HG03097 (cell line): ENCODE measurements around the gene ZNF557.
"Not testable (repeated sequence)": the region's sequence is repeated elsewhere in the genome, so short reads cannot be mapped to it uniquely, and the experiment has no call there.

Source experiments
- ATAC-seq: cut with Tn5 transposase; IDR thresholded peaks from one replicate; pipeline ENCODE4 v1.9.1; 2021; ENCODE audit not compliant: unreplicated experiment, low FRiP score

ZNF557 gene

DNA sequence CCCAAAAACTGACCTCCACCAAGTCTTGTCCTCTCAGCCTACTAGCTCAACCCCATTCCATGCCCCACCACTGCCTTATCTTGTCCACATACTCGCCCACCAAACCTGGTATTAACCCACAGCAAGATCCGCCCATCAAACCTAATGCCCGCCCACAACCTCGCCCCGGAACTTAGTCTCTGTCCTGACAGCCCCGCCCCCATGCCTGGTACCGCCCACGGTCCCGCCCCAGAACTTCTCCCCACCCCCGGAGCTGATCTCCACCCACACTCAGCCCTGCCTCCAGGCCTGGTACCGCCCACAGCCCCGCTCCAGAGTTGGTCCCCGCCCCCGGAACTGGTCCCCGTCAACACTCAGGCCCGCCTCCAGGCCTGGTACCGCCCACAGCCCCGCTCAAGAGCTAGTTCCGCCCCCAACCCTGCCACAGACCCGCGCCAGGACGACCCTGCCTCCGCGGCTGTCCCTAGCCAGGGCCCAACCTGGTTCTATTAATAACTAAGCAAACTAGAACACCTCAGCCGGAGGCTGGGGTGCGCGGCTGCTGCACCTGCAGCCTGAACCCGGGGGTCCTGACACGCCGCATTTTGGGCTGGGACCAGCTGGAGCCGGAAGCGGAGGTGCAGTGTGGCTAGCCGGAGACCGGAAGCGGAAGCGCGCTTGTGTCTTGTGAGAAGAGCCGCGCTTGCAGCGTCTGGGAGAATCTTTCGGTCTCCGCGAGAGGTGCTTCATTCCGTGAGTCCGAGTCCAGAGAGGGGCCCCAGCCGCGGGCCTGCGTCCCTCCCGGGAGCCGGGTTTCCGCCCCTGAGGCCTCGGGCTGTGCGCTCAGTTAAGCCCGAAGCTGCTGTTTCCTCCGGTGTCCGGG is at the start of gene ZNF557:
TSS of gene ZNF557 (plus strand) at position 662 of the 862 bp plus-strand sequence. CDS start 5,372 bp downstream, outside the sequence.
- ATAC-seq: peak; percentile 91

DNA sequence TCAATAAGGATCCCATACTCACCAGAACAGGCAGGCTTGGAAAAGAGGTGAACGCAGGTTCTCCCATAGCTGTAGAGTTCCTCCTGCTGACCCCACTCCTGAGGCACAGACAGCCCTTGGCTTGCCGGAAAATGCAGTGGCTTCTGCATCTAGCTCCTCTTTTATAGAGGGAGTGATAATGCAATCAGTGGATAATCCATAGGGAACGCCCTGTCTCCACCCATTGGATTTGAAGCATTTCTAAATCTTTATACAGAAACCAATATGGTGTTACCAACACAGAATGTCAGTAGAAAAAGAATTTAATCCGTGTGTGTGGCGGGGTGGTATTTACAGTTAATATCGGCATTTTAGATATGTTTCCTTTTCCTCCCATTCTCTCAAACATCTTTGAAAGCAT is 48.2 kb upstream of the ZNF557 start, which contains the start of gene MBD3L2B:
TSS of gene MBD3L2B (minus strand) at position 101 of the 400 bp plus-strand sequence. CDS start at position 67, 34 bp downstream.
- not testable (repeated sequence) for ATAC-seq

DNA sequence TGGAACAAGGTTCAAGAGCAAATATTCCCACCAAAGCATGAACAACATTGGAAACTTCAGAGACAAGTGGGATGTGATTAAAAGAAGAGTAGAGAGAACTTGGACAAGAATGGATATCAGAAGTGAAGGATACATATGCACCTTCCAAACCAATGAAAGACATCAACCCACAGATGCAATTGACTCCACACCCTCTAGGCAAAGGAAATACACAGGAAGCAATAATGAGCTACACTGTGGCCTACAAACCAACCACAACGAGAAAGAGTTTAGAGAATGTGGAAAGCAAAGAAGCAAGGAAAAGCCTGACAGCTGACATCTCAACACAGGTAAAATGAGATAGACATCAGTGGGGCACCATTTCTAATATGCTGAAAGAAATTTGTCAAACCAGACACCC is 40.7 kb upstream of the ZNF557 start:
- not testable (repeated sequence) for ATAC-seq

DNA sequence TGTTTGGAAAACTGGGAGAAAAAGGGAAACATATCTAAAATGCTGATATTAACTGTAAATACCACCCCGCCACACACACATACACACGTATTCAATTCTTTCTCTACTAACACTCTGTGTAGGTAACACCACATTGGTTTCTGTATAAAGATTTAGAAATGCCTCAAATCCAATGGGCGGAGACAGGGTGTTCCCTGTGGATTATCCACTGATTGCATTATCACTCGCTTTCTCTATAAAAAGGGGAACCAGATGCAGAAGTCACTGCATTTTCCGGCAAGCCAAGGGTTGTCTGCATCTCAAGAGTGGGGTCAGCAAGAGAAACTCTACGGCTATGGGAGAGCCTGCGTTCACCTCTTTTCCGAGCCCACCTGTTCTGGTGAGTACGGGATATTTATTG is 39.2 kb upstream of the ZNF557 start, which contains the start of gene MBD3L5:
TSS of gene MBD3L5 (plus strand) at position 301 of the 400 bp plus-strand sequence. CDS start at position 335, 34 bp downstream.
- not testable (repeated sequence) for ATAC-seq

DNA sequence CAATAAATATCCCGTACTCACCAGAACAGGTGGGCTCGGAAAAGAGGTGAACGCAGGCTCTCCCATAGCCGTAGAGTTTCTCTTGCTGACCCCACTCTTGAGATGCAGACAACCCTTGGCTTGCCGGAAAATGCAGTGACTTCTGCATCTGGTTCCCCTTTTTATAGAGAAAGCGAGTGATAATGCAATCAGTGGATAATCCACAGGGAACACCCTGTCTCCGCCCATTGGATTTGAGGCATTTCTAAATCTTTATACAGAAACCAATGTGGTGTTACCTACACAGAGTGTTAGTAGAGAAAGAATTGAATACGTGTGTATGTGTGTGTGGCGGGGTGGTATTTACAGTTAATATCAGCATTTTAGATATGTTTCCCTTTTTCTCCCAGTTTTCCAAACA is 29.4 kb upstream of the ZNF557 start, which contains the start of gene MBD3L4:
TSS of gene MBD3L4 (minus strand) at position 101 of the 400 bp plus-strand sequence. CDS start at position 66, 35 bp downstream.
- not testable (repeated sequence) for ATAC-seq

DNA sequence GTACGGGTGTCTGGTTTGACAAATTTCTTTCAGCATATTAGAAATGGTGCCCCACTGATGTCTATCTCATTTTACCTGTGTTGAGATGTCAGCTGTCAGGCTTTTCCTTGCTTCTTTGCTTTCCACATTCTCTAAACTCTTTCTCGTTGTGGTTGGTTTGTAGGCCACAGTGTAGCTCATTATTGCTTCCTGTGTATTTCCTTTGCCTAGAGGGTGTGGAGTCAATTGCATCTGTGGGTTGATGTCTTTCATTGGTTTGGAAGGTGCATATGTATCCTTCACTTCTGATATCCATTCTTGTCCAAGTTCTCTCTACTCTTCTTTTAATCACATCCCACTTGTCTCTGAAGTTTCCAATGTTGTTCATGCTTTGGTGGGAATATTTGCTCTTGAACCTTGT is 27.9 kb upstream of the ZNF557 start:
- not testable (repeated sequence) for ATAC-seq

DNA sequence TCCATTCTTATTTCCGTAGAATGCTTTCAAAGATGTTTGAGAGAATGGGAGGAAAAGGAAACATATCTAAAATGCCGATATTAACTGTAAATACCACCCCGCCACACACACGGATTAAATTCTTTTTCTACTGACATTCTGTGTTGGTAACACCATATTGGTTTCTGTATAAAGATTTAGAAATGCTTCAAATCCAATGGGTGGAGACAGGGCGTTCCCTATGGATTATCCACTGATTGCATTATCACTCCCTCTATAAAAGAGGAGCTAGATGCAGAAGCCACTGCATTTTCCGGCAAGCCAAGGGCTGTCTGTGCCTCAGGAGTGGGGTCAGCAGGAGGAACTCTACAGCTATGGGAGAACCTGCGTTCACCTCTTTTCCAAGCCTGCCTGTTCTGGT is 20.5 kb upstream of the ZNF557 start, which contains the start of gene MBD3L2:
TSS of gene MBD3L2 (plus strand) at position 301 of the 400 bp plus-strand sequence. CDS start at position 354, 53 bp downstream.
- not testable (repeated sequence) for ATAC-seq

DNA sequence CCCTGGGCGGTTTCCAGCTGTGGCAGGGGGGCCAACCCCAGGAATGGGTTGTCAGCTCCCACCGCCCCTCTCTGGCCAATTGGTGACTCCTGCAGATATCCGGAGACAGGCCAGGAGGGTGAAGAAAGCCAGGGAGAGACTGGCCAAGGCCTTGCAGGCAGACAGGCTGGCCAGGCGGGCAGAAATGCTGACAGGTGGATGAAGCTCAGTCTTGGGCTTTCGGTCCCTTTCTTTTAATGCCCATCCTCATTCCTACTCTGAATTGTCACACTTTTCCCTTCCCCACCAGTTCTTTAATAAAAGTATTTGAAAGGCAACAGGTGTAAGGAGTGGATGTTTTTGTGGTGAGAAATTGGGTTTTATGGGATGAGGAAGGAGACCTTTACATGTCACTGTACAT is 18.1 kb upstream of the ZNF557 start:
- ATAC-seq: not testable (repeated sequence)

DNA sequence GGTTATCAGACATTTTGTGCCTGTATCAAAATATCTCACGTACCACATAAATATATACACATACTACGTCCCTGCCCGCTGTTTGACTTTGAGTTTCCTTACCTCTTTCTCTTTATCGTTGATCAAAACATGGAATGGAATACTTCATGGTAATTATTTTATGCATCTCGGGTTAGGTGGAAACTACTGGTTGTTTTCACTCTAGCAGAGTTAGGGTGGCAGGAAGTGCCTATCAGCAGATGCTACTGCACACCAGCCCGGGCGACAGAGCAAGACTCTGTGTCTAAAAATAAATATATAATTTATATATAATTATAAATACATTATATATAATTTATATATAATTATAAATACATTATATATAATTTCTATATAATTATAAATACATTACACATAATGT is 16.6 kb upstream of the ZNF557 start:
- not testable (repeated sequence) for ATAC-seq

DNA sequence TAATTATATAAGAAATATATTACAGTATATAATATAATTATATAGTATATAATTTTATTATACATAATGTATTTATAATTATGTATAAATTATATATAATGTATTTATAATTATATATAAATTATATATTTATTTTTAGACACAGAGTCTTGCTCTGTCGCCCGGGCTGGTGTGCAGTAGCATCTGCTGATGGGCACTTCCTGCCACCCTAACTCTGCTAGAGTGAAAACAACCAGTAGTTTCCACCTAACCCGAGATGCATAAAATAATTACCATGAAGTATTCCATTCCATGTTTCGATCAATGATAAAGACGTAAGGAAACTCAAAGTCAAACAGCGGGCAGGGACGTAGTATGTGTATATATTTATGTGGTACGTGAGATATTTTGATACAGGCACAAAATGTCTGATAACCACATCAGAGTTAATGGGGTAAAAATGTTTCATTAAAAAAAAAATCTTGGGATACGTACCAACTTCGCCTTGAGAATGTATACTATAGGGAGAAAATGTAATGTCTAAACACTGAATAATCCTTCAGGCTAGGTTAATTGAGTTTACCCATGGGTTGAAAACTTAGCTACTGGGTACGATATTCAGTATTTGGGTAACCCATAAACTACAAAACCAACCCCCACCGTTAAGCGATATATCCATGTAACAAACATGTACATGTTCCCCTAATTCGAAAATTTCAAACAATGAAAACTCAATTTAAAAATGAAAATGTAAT is 14.7 kb upstream of the ZNF557 start:
- not testable (repeated sequence) for ATAC-seq

DNA sequence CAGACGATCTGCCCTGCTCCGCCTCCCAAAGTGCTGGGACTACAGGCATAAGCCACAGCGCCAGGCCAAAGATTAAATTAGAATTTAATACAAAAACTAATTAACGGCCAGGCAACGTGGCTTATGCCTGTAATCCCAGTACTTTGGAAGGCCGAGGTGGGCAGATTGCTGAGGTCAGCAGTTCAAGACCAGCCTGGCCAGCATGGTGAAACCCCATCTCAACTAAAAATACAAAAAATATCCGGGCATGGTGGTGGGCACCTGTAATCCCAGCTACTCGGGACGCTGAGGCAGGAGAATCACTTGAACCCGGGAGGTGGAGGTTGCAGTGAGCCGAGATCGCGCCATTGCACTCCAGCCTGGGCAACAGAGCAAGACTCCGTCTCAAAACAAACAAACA is 13.8 kb upstream of the ZNF557 start:
- not testable (repeated sequence) for ATAC-seq

DNA sequence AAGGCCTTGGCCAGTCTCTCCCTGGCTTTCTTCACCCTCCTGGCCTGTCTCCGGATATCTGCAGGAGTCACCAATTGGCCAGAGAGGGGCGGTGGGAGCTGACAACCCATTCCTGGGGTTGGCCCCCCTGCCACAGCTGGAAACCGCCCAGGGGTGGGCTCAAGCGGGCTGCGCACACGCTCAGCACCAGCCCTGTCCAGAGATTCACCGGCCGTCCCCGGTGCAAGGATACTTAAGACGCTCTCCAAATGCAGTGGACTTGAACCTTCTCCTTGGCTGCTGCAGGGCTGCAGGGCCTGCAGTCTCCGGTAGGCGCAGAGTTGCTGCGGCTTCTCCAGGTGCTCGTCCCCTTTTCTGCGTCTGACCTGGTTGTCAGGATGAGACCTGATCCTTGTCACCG is 13.1 kb upstream of the ZNF557 start:
- ATAC-seq: not testable (repeated sequence)

DNA sequence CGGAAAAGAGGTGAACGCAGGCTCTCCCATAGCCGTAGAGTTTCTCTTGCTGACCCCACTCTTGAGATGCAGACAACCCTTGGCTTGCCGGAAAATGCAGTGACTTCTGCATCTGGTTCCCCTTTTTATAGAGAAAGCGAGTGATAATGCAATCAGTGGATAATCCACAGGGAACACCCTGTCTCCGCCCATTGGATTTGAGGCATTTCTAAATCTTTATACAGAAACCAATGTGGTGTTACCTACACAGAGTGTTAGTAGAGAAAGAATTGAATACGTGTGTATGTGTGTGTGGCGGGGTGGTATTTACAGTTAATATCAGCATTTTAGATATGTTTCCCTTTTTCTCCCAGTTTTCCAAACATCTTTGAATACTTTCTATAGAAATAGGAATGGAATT is 10.9 kb upstream of the ZNF557 start, which contains the start of gene MBD3L3:
TSS of gene MBD3L3 (minus strand) at position 101 of the 400 bp plus-strand sequence. CDS start at position 30, 71 bp downstream.
- not testable (repeated sequence) for ATAC-seq

DNA sequence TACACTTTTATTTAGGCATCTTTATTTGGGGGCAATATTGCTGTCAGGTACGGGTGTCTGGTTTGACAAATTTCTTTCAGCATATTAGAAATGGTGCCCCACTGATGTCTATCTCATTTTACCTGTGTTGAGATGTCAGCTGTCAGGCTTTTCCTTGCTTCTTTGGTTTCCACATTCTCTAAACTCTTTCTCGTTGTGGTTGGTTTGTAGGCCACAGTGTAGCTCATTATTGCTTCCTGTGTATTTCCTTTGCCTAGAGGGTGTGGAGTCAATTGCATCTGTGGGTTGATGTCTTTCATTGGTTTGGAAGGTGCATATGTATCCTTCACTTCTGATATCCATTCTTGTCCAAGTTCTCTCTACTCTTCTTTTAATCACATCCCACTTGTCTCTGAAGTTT is 9.5 kb upstream of the ZNF557 start:
- not testable (repeated sequence) for ATAC-seq

DNA sequence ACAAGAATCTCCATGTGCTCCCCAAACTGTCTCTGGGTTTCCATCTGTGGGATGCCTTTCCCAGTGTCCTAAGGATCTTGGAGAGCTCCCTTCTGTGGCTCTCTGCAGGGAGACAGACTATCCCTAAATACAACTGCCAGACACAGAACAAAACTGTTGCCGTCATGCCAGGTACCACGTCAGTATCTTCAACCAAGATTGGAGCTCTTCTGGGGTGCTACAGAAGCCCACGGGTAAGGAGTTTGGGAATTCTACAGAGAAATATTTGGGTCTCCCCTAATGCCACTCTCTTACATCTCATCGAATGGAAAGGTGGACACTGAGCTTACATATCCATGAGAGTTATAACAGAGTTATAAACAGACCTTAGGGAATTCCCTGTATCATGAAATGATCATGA is 6.2 kb upstream of the ZNF557 start:
- no peak for ATAC-seq

DNA sequence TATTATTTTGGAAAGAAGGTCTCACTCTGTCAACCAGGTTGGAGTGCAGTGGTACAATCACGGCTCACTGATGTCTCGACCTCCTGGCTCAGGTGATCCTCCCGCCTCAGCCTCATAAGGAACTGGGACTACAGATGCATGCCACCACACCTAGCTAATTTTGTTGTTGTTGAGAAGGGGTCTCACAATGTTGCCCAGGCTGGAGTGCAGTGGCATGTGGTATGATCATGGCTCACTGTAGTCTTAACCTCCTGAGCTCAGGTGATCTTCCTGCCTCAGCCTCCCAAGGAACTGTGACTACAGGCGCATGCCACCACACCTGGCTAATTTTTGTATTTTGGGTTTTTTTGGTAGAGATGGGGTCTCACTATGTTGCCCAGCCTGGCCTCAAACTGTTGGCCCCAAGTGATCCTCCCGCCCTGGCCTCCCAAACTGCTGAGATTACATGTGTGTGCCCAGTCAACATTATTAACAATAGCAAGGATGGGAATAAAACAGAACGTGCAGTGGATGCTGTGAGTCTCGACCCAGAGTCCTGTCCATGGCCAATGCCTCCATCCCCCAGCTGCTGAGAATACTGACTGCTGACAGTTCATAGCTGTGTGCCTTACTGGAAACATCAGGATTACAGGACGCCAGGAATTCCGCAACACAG is 5.6 kb upstream of the ZNF557 start:
- no peak for ATAC-seq

DNA sequence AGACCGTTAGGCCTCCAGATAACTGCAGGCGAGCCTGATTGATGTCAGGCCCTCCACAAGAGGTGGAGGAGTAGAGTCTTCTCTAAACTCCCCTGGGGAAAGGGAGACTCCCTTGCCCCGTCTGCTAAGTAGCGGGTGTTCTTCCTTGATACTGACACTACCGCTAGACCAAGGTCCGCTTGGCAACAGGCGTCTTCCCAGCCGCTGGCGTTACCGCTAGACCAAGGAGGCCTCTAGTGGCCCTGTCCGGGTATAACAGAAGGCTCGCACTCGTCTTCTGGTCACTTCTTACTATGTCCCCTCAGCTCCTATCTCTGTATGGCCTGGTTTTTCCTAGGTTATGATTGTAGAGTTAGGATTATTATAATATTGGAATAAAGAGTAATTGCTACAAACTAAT is 2.4 kb upstream of the ZNF557 start:
- ATAC-seq: not testable (repeated sequence)

DNA sequence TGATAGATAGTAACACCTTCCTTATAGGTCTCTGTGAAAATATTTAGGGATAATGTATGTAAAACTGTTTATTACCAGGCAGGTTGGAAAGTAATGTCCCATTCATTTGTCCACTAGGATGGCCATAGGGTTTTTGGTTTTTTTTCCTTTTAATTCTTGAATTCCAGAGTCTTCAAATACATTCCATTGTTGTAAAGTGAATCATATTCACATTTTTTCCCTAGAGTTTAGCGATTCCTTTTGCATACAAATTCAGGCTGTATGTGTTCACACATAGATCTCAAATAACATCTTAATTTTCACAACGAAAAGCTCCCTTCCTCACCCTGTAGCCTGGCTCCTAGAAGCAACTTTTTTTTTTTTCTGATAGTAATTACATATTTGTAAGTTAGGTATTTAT is 1.8 kb upstream of the ZNF557 start:
- ATAC-seq: no peak

DNA sequence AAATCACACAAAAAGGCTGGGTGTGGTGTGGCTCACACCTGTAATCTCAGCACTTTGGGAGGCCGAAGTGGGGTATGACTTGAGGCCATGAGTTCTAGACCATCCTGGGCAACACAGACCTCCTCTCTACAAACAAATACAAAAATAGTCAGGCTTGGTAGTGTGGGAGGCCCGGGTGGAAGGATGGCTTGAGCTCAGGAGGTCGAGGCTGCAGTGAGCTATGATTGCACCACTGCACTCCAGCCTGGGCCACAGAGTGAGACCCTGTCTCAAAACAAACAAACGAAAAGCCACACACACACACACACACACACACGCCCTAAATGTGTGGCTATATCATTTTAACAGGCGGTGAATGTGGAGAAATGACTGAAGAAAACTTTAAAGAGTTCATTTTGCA is 904 bp upstream of the ZNF557 start:
- ATAC-seq: no peak

DNA sequence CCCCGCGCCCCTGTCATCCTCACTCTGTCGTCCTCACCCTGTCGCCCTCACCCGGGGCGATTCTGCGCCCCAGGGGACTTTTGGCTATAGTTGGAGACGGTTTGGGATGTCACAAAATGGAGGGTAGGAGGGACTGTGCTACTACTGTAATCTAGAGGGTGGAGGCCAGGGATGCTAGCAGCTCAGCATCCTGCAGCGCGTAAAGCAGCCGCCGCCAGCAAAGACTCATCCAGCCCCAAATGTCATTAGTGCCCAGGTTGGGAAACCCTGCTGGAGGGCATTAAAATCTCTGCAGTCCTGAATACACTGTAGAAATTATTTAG is 362 bp downstream of the ZNF557 start:
- peak; percentile 33 for ATAC-seq
